GM12872 (cell line): Measurements from ENCODE around the gene DGLUCY.

Experiments used
- CTCF ChIP-seq: IDR thresholded peaks from 3 replicates; pipeline ENCODE4 v1.5.1; 2011; ENCODE audit warnings: low read depth, mild to moderate bottlenecking, low read length, moderate library complexity; ENCODE audit not compliant: insufficient read depth

The DGLUCY gene

GRCh38 chr14:91177073-91178034, 63.5 kb downstream of the DGLUCY start:
- peak; percentile 73 for TF ChIP-seq CTCF

- no peak for TF ChIP-seq CTCF
Observed at GRCh38 chr14:91180611-91181010, 66.7 kb downstream of the DGLUCY start.

GRCh38 chr14:91184559-91184958, 70.7 kb downstream of the DGLUCY start:
- no peak for TF ChIP-seq CTCF

- TF ChIP-seq CTCF: no peak
Observed at GRCh38 chr14:91185721-91186120, 71.8 kb downstream of the DGLUCY start.

GRCh38 chr14:91186515-91187066, 72.7 kb downstream of the DGLUCY start:
- no peak for TF ChIP-seq CTCF

GRCh38 chr14:91187271-91187670, 73.4 kb downstream of the DGLUCY start:
- no peak for TF ChIP-seq CTCF

- no peak for TF ChIP-seq CTCF
Observed at GRCh38 chr14:91190853-91191252, 77.0 kb downstream of the DGLUCY start.
